ENCODE data around the gene ALPI. TPM values are rescaled to one million over a fixed set of nuclear protein-coding genes. Genes with fewer than 3 reads are reported as not detected.

The ALPI gene
- total and polyA plus RNA-seq, 10 of the 15 experiments (the other 5 are each of a cell fraction or from before 2014, with no cell fraction given) = not detected

DNA sequence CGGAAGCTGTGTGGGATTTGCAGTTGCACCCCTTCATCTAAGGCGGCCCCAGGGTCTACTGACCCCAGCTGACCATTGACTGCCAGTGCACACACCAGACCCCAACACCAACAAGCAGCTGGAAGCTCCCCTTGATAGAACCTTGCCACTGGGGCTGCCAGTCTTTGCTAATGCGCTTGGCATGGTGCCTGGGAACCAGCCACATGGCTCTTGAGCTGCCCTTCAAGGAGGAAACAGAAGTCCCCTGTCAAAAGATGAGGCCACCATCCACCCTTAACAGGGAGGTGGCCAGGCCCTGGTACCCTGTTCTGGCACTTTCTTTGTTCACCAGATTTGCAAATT lies 8.6 kb downstream of the ALPI start:
- ChIA-PET SMC1A (ENCODE audit: uncharacterized antibody, unreplicated experiment) (no interaction called here), RAD21 (ENCODE audit: unreplicated experiment) (no interaction called here), CTCF (interaction anchor here (0.6 to 1.6 kb wide), 3 partner anchors 17 to 716 kb away, joined by 3 read pairs; no protein-coding TSS in a partner anchor), POLR2A (no interaction called here)
- TF ChIP-seq, protein P1, sequence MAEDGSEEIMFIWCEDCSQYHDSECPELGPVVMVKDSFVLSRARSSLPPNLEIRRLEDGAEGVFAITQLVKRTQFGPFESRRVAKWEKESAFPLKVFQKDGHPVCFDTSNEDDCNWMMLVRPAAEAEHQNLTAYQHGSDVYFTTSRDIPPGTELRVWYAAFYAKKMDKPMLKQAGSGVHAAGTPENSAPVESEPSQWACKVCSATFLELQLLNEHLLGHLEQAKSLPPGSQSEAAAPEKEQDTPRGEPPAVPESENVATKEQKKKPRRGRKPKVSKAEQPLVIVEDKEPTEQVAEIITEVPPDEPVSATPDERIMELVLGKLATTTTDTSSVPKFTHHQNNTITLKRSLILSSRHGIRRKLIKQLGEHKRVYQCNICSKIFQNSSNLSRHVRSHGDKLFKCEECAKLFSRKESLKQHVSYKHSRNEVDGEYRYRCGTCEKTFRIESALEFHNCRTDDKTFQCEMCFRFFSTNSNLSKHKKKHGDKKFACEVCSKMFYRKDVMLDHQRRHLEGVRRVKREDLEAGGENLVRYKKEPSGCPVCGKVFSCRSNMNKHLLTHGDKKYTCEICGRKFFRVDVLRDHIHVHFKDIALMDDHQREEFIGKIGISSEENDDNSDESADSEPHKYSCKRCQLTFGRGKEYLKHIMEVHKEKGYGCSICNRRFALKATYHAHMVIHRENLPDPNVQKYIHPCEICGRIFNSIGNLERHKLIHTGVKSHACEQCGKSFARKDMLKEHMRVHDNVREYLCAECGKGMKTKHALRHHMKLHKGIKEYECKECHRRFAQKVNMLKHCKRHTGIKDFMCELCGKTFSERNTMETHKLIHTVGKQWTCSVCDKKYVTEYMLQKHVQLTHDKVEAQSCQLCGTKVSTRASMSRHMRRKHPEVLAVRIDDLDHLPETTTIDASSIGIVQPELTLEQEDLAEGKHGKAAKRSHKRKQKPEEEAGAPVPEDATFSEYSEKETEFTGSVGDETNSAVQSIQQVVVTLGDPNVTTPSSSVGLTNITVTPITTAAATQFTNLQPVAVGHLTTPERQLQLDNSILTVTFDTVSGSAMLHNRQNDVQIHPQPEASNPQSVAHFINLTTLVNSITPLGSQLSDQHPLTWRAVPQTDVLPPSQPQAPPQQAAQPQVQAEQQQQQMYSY (CRISPR knock-in tag; IDR thresholded peaks at IDR 0.05) = no peak
- no peak for TF ChIP-seq EED (IDR thresholded peaks at IDR 0.05; ENCODE audit: low read depth)
- TF ChIP-seq GATAD2B (conservative IDR thresholded peaks at IDR 0.05; ENCODE audit: low read depth) = no peak
- no peak for TF ChIP-seq STAT3 (IDR thresholded peaks at IDR 0.05; ENCODE audit: low read depth, low read length)
- no peak for TF ChIP-seq BCL11A (IDR thresholded peaks at IDR 0.05; ENCODE audit: low read depth, low read length)
- no peak for TF ChIP-seq FOXK2 (IDR thresholded peaks at IDR 0.05)
- TF ChIP-seq PML (IDR thresholded peaks at IDR 0.05; ENCODE audit: low read length) = no peak
- no peak for TF ChIP-seq FOS (IDR thresholded peaks at IDR 0.05; ENCODE audit: borderline replicate concordance, extremely low read depth, insufficient read length)
- TF ChIP-seq ZNF24 (IDR thresholded peaks at IDR 0.05) = no peak
- TF ChIP-seq TCF12 (IDR thresholded peaks at IDR 0.05; ENCODE audit: low read depth, low read length) = no peak
- no peak for TF ChIP-seq ZZZ3 (IDR thresholded peaks at IDR 0.05; ENCODE audit: control insufficient read depth, insufficient read length, low read depth)
- TF ChIP-seq STAT1 (conservative IDR thresholded peaks at IDR 0.05) = no peak
- no peak for TF ChIP-seq BACH1 (IDR thresholded peaks at IDR 0.05; ENCODE audit: borderline replicate concordance)
- TF ChIP-seq NFXL1 (IDR thresholded peaks at IDR 0.05; ENCODE audit: borderline replicate concordance) = no peak
- Histone ChIP-seq H3K4me2 (ENCODE audit: control insufficient read depth, insufficient read depth) (no peak overlapping the region), H2AFZ (ENCODE audit: control insufficient read depth, low read depth, low read length) (no peak overlapping the region), H3K36me3 (ENCODE audit: control insufficient read depth in 2 of 2, insufficient read depth in 2 of 2, low read length in 1 of 2) (no peaks in the 10 kb centered on the region), H3K27ac (ENCODE audit: control insufficient read depth, insufficient read depth) (no peak overlapping the region), H3K9me3 (replicated peaks; ENCODE audit: control insufficient read depth, insufficient read depth, low read length) (no peaks in the 10 kb centered on the region), H3K27me3 (replicated peaks in 1 of 2; ENCODE audit: control insufficient read depth in 2 of 2, insufficient read depth in 2 of 2, low read length in 1 of 2) (no peaks in the 10 kb centered on the region; a peak in 1 of 4 replicates), H3K79me2 (ENCODE audit: control insufficient read depth, insufficient read depth, low read length) (no peaks in the 10 kb centered on the region), H3K9ac (ENCODE audit: control insufficient read depth, insufficient read depth, low read length) (no peak overlapping the region), H4K20me1 (ENCODE audit: control insufficient read depth, insufficient read depth) (no peaks in the 10 kb centered on the region), H3K4me1 (ENCODE audit: control insufficient read depth, insufficient read depth, low read length) (no peaks in the 10 kb centered on the region), H3K4me3 (no peak overlapping the region)
- DNase-seq (ENCODE audit: low read depth, low spot score) (no peak), ATAC-seq (no peak), FAIRE-seq (no peak)
- WGBS (ENCODE audit: insufficient coverage, insufficient replicate concordance, low lambda C conversion rate, missing lambda C conversion rate) = 32% methylated on average over 3 of the region's 3 CpGs
- in situ Hi-C loops (cut with MboI) = no loop called here
- BruUV-seq (replicated peaks) = no TSS peak
- intact Hi-C loops (cut with micrococcal nuclease; ENCODE audit: unreplicated experiment) = no loop called here
